HFF-Myc (cell line): ENCODE results near the gene PHF13.

Experiments
- DNase-seq: peaks from one replicate; pipeline ENCODE4 v3.0.0-alpha.2; 2011; ENCODE audit warnings: low read depth; ENCODE audit errors: extremely low read depth
- H3K4me3 ChIP-seq: replicated peaks from 2 replicates; pipeline ENCODE4 v1.5.1; 2011; ENCODE audit warnings: low read depth, mild to moderate bottlenecking, control low read depth, low read length
- TF ChIP-seq, protein P1 (sequence below): IDR thresholded peaks from 2 replicates; pipeline ENCODE4 v1.5.1; 2012; ENCODE audit warnings: mild to moderate bottlenecking, low read depth, low read length, control low read depth; ENCODE audit errors: missing control alignments

PHF13 gene

DNA sequence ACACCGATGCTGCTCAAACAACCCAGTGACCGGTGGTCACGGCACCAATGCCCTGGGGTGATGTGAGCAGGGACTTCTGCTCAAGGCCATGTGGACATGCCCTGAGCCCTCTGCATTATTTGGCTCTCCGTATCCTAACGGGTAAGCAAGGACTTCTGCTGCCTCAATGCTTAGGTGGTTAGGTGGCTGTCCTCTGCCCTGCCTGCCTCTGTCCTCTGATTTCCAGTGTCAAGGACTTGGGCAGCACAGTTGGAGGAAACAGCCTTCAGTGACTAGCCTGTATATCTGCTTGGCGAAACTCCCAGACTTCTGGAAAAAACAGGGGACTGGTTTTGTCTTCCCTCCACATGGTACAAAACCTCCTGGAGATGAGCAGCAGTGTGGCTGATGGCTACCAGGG lies 53.6 kb downstream of the PHF13 start:
- no peak for DNase-seq
- TF ChIP-seq, protein P1, sequence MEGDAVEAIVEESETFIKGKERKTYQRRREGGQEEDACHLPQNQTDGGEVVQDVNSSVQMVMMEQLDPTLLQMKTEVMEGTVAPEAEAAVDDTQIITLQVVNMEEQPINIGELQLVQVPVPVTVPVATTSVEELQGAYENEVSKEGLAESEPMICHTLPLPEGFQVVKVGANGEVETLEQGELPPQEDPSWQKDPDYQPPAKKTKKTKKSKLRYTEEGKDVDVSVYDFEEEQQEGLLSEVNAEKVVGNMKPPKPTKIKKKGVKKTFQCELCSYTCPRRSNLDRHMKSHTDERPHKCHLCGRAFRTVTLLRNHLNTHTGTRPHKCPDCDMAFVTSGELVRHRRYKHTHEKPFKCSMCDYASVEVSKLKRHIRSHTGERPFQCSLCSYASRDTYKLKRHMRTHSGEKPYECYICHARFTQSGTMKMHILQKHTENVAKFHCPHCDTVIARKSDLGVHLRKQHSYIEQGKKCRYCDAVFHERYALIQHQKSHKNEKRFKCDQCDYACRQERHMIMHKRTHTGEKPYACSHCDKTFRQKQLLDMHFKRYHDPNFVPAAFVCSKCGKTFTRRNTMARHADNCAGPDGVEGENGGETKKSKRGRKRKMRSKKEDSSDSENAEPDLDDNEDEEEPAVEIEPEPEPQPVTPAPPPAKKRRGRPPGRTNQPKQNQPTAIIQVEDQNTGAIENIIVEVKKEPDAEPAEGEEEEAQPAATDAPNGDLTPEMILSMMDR: no peak
- no peak overlapping the region for H3K4me3 ChIP-seq

DNA sequence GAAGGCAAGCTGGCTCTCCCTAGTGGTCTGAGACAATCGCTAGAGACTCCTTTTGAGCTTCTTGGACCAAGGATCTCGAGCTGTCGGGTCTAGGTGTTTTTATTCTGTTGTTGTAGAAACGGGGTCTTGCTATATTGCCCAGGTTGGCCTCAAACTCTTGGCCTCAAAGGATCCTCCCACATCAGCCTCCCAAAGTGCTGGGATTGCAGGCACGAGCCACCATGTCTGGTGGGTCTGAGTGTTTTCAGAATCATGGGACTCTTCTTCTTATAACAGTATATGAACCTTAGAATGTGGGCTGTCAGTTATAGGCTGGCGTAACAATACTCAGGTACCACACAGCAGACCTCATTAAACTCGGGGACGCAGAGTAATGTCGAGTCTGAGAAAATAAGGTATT lies 55.0 kb downstream of the PHF13 start:
- H3K4me3 ChIP-seq: no peak overlapping the region
- TF ChIP-seq, protein P1: no peak
- no peak for DNase-seq

DNA sequence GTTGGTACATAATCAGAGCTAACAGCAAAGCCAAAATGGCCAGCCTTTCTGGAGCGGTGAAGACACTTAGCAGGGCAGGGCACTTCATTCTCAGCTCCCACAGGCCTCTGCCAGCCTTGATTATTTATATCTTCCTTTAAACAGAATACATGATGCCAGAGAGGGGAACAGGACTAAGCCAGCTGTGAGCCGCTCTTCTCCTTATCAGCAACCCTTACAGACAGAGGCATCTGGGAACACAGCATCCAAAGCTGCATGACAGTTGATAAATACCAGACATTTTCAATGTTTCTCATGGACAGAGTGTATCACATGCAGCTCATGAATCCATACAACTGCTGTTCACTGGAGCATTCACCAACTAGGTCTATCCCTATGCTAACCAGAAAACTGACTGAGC lies 59.0 kb downstream of the PHF13 start:
- TF ChIP-seq, protein P1: no peak
- no peak overlapping the region for H3K4me3 ChIP-seq

More for the DNA sequence above, 59.0 kb downstream of the PHF13 start:
- no peak for DNase-seq
